ENCODE data around the gene ANAPC1. TPM values are rescaled to one million over a fixed set of nuclear protein-coding genes. Genes with fewer than 3 reads are reported as not detected.

ANAPC1 gene
- total and polyA plus RNA-seq, 10 of the 15 experiments (the other 5 are each of a cell fraction or from before 2014, with no cell fraction given) = 10.0 to 108 (median 53.6) TPM

GRCh38 chr2:111897924-111898702 lies 14.1 kb upstream of the ANAPC1 start, which contains the start of gene MERTK (continued):
- TF ChIP-seq ZBTB11 (CRISPR knock-in tag; IDR thresholded peaks at IDR 0.05) = no peak
- no peak for TF ChIP-seq MLLT1 (IDR thresholded peaks at IDR 0.05)
- TF ChIP-seq ZNF622 (IDR thresholded peaks at IDR 0.05) = no peak
- TF ChIP-seq EP300 (IDR thresholded peaks at IDR 0.05; ENCODE audit: borderline replicate concordance in 1 of 2, control insufficient read depth in 1 of 2, low read depth in 2 of 2, low read length in 2 of 2) = no peak

- Histone ChIP-seq H3K79me2 (ENCODE audit: control insufficient read depth, insufficient read depth, low read length) (no peaks in the 10 kb centered on the region), H2AFZ (ENCODE audit: control insufficient read depth, low read depth, low read length) (peak overlapping the region; percentile 25), H3K36me3 (ENCODE audit: control insufficient read depth in 2 of 2, insufficient read depth in 2 of 2, low read length in 1 of 2) (no peaks in the 10 kb centered on the region), H3K27ac (ENCODE audit: control insufficient read depth, insufficient read depth) (no peak overlapping the region), H3K27me3 (replicated peaks in 1 of 2; ENCODE audit: control insufficient read depth in 2 of 2, insufficient read depth in 2 of 2, low read length in 1 of 2) (peaks cover 2 to 7% of the 10 kb centered on the region in 2 experiments; a peak in 1 of 4 replicates), H3K4me1 (ENCODE audit: control insufficient read depth, insufficient read depth, low read length) (no peaks in the 10 kb centered on the region), H3K9me3 (replicated peaks; ENCODE audit: control insufficient read depth, insufficient read depth, low read length) (no peaks in the 10 kb centered on the region), H3K4me2 (ENCODE audit: control insufficient read depth, insufficient read depth) (peak overlapping the region; percentile 79), H3K9ac (ENCODE audit: control insufficient read depth, insufficient read depth, low read length) (no peak overlapping the region), H4K20me1 (ENCODE audit: control insufficient read depth, insufficient read depth) (no peaks in the 10 kb centered on the region), H3K4me3 (peak overlapping the region; percentile 53; the same call in 1 of the 2 replicates)
- ChIA-PET POLR2A (interaction anchor here (1.0 kb wide), 1 partner anchor 81 kb away, joined by 3 read pairs; no protein-coding TSS in a partner anchor), SMC1A (ENCODE audit: uncharacterized antibody, unreplicated experiment) (interaction anchor here (1.2 to 1.3 kb wide), 2 partner anchors 14 to 152 kb away, joined by 5 to 6 read pairs; partner anchors contain the start of gene ANAPC1), RAD21 (ENCODE audit: unreplicated experiment) (interaction anchor here (0.6 to 1.7 kb wide), 3 partner anchors 10 to 154 kb away, joined by 3 to 6 read pairs (median 4); no protein-coding TSS in a partner anchor), CTCF (interaction anchor here (0.7 to 9.4 kb wide), 8 partner anchors 9 to 153 kb away, joined by 3 to 104 read pairs (median 4); partner anchors contain the start of genes ANAPC1 and TMEM87B)
- no TSS peak for BruUV-seq (replicated peaks)
- DNase-seq (ENCODE audit: low read depth, low spot score) (no peak), ATAC-seq (peak; percentile 29; the same call in 1 of the 3 replicates), FAIRE-seq (no peak)
- TF ChIP-seq SIN3A (IDR thresholded peaks at IDR 0.05; ENCODE audit: low read depth, low read length) = no peak
- TF ChIP-seq PKNOX1 (IDR thresholded peaks at IDR 0.05) = peak; percentile 44
- 0 out of 2 replicates have a peak, but pooled peaks have one; percentile 4 for TF ChIP-seq GATAD2B (conservative IDR thresholded peaks at IDR 0.05; ENCODE audit: low read depth)
- TF ChIP-seq JUND (IDR thresholded peaks at IDR 0.05; ENCODE audit: low read depth, low read length) = no peak
- intact Hi-C loops (cut with micrococcal nuclease; ENCODE audit: unreplicated experiment) = no loop called here
- 31% methylated on average over 7 of the region's 7 CpGs for WGBS (ENCODE audit: insufficient coverage, insufficient replicate concordance, low lambda C conversion rate, missing lambda C conversion rate)
- in situ Hi-C loops (cut with MboI) = no loop called here
Measured at GRCh38 chr2:111897630-111897923, 13.6 kb upstream of the ANAPC1 start.

Measured in GM12878 (cell line).